GM18505 (cell line): ENCODE results near the gene ZSCAN10.

Source experiments
- ATAC-seq: cut with Tn5 transposase; IDR thresholded peaks from one replicate; pipeline ENCODE4 v1.9.1; 2021; ENCODE audit not compliant: unreplicated experiment
- POLR2A ChIP-seq: IDR thresholded peaks from 4 replicates; pipeline ENCODE4 v1.6.1; 2011; ENCODE audit warnings: borderline replicate concordance; ENCODE audit not compliant: insufficient read depth, insufficient read length; ENCODE audit errors: extremely low read depth

Gene ZSCAN10

DNA sequence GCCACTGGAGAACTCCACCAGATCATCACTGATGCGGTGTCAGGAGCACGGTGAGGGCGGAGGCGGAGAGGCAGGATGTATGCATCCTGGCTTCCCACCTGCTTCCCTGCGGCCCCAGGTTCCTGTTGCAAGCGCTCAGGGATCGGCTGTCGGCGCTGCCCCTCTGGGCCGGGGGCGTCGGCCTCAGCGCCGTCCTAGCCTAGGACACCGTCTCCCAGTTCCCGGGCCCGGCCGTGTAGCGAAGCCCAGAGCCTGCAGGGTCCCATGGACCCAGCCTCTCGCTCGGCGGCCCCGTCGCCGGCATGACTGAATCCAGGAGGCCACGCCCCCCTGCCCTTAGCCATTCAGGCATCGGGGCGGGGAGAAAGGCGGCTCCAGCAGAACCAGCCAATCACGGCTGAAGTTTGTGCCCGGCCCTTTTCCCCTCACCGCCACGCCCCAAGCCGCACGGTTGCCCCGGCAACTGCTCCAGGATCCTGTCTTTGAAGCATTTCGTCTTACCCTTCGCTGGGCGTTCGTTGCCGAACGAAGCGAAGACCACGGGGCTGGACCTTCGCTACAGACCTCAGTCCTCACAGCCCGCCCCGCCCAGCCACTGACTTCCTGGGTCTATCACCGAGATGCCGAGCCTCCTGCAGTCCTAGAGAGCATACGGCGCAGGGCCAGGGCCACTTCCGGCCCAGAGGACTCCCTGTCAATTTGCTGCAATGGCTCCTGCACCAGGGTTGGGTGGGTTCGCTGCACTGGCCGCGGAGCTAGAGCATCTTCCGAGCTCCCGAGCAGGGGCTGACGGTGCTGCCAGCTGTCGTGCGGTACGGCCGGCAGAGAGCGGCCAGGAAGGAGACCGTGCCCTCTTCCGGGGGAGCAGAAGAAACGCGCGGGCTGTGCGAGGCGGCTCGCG lies 25.1 kb upstream of the ZSCAN10 start:
- ATAC-seq, result peak; percentile 80
- peak; percentile 74 for TF ChIP-seq POLR2A

GRCh38 chr16:3122926-3123570 lies 24.0 kb upstream of the ZSCAN10 start:
- ATAC-seq, result no peak
- no peak for TF ChIP-seq POLR2A

DNA sequence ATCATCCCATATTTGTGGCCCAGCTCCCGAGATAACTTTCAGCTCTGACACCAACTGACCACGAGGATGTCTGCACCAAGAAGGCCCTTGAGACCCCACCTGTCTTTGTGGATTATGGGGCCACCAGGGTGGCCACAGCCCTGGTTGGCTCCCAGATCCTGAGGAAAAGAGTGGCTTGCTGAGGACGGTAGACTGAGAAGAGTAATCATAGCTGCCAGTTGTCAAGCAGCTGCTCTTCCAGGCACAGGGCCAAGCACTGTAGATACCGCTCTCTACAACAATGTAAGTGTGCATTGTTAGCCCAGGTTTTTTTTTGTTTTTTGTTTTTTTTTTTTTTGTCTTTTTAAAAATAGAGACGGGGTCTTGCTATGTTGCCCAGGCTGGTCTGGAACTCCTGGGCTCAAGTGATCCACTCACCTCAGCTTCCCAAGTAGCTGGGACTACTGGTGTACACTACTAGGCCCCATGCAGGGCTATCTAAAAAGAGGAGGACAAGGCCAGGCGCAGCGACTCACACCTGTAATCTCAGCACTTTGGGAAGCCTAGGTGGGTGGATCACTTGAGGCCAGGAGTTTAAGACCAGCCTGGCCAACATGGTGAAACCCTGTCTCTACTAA lies 22.9 kb upstream of the ZSCAN10 start:
- no peak for TF ChIP-seq POLR2A
- no peak for ATAC-seq

- no peak for ATAC-seq
- no peak for TF ChIP-seq POLR2A
These were observed 21.3 kb upstream of the ZSCAN10 start for GRCh38 chr16:3120435-3120834.

GRCh38 chr16:3119701-3120408 lies 20.8 kb upstream of the ZSCAN10 start:
- no peak for ATAC-seq
- no peak for TF ChIP-seq POLR2A

DNA sequence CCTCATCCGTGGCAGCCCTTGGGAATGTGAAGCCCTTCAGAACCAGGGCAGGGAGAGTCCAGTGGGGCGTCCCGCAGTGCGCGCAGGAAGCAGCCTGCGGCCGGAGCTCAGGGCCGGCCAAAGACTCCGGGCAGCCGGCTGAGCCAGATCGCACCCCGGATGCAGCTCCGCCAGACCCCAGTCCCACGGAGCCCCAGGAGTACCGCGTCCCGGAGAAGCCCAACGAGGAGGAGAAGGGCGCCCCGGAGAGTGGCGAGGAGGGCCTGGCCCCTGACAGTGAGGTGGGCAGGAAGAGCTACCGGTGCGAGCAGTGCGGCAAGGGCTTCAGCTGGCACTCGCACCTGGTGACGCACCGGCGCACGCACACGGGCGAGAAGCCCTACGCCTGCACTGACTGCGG lies 20.2 kb upstream of the ZSCAN10 start:
- ATAC-seq, result no peak
- TF ChIP-seq POLR2A, result no peak

DNA sequence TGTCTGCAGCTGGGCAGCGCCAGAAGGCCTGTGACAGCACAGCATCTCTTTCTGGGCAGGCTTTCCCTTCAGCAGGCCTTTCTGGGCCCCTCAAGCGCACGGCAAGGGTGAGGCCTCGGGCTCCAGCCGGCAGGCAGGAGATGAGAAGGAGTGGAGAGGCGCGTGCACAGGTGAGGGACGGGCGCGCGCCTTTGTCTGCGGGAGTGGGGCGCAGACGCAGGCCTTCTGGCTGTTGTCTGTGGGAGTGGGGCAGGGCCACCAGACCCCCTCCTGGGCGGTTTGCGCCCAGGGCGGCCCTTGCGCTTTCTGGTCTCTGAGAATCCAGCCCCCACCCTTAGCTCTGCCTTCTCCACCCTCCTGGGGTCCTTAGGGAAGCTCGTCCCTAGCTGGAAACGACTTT lies 19.8 kb upstream of the ZSCAN10 start:
- no peak for ATAC-seq
- TF ChIP-seq POLR2A, result no peak

GRCh38 chr16:3118204-3118790 lies 19.2 kb upstream of the ZSCAN10 start:
- no peak for ATAC-seq
- TF ChIP-seq POLR2A, result no peak

DNA sequence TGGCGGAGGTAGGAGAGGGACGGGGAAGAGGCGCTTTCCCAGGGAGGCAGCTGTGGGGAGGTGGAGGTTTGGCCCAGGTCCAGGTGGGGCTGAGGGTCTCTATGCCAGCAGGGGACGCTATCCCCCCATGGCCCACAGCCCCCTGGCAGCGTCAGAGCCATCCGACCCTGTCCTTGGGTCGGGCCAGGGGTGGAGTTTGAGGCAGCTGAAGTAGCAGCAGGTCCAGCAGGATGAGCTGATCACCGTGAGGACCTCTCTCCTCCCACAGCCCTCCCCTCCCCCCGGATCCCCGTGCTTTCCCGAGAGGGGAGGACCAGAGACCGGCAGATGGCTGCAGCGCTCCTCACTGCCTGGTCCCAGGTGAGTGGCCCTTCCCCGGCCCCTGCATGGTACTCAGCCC lies 16.5 kb upstream of the ZSCAN10 start:
- no peak for ATAC-seq

DNA sequence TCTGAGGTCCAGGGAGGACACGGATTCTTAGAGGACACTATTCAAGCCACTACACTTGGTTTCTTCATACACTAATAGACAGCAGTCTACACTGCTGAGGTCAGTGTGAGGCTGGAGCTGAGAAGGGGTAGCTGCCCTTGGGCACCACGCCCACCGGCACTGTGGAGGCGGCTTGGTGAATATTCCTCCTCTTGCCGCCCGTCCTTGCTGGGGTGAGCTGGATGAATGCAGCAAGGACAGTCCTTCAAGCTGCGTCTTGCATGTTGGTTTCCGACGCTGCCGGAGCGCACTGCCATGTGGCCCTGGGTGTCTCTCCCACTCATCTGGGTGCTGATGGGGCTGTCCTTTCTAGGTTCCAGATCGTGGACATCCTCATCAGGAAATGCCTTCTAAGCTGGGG lies 15.9 kb upstream of the ZSCAN10 start:
- TF ChIP-seq POLR2A, result no peak
- no peak for ATAC-seq

More for the DNA sequence above, 16.5 kb upstream of the ZSCAN10 start:
- TF ChIP-seq POLR2A, result no peak

DNA sequence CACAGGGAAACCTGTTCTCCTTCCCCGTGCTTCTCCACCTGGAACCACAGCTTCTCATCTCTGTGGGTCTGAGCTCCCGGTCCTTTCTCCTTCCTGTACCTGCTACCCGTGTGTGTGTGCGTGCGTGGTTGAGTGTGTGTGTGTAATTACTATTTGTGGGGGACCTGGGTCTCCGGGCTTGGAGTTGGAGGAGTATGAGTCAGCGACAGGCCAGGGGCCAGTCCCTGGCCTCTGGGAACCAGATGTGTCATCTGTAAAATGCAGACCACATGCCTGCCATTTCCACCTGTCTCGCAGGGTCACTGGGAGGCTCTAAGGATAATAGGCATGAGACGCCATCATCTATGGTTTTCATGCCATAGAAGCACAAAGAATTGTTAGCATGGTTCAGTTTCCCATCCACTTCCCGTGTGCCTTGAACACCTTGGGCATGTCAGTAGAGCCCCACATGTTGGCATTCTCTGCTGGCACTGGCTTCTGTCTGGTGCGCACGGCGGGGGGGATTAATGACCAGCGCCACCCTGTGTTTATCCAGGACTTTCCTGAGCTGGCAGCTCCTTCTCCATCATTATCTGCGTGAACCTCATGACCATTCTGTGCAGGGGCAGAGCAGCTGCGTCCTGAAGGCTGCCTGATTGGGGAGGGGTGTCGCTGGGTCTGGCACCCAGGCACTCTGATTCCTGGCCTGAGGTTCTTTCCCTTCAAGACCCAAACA lies 14.8 kb upstream of the ZSCAN10 start:
- no peak for ATAC-seq
- TF ChIP-seq POLR2A, result no peak

GRCh38 chr16:3112881-3113574 lies 13.9 kb upstream of the ZSCAN10 start:
- ATAC-seq, result no peak
- TF ChIP-seq POLR2A, result no peak
